H1 (cell line): ENCODE results near the gene RNF224.

Source experiments
- ATF2 ChIP-seq: IDR thresholded peaks from 2 replicates; pipeline ENCODE4 v1.6.1; 2012; ENCODE audit warnings: low read length, inconsistent platforms
- CEBPB ChIP-seq: IDR thresholded peaks from 2 replicates; pipeline ENCODE4 v1.6.1; 2012; ENCODE audit warnings: low read depth, low read length
- CREB1 ChIP-seq: IDR thresholded peaks from 2 replicates; pipeline ENCODE4 v1.6.1; 2012; ENCODE audit warnings: inconsistent platforms
- EZH2 ChIP-seq: fragments of 200-600 bp; sonication (generic); IDR thresholded peaks from 2 replicates; pipeline ENCODE4 v1.7.1; 2012; ENCODE audit warnings: low read depth, mild to moderate bottlenecking, moderate library complexity, low read length, inconsistent platforms; ENCODE audit not compliant: severe bottlenecking
- PHF8 ChIP-seq: fragments of 200-600 bp; sonication (generic); conservative IDR thresholded peaks from 2 replicates; pipeline ENCODE4 v1.7.1; 2012; ENCODE audit warnings: low read depth, mild to moderate bottlenecking, inconsistent platforms, low read length, moderate library complexity
- POLR2AphosphoS5 ChIP-seq: IDR thresholded peaks from 2 replicates; pipeline ENCODE4 v1.6.1; 2011; ENCODE audit warnings: low read depth, low read length
- RXRA ChIP-seq: IDR thresholded peaks from 2 replicates; pipeline ENCODE4 v1.6.1; 2011; ENCODE audit warnings: low read depth, mild to moderate bottlenecking, low read length, moderate library complexity; ENCODE audit not compliant: insufficient read depth
- SUZ12 ChIP-seq: fragments of 200-600 bp; sonication (generic); IDR thresholded peaks from 2 replicates; pipeline ENCODE4 v1.6.1; 2012; ENCODE audit warnings: mild to moderate bottlenecking, inconsistent platforms, low read length, moderate library complexity, mixed read lengths
- YY1 ChIP-seq: IDR thresholded peaks from 2 replicates; pipeline ENCODE4 v1.6.1; 2011; ENCODE audit warnings: low read depth, mild to moderate bottlenecking, low read length
- TF ChIP-seq, protein P1 (sequence below), 3 experiments: IDR thresholded peaks; 1 replicate in 2 of 3; 2 replicates in 1 of 3; pipeline versions ENCODE4 v1.5.1 to v1.6.1; 2011; ENCODE audit warnings: low read length in 3 of 3, mild to moderate bottlenecking in 3 of 3, inconsistent platforms in 2 of 3, low read depth in 1 of 3, moderate library complexity in 1 of 3; ENCODE audit not compliant: insufficient read depth in 1 of 3; ENCODE audit errors: control extremely low read depth in 1 of 3

DNA sequence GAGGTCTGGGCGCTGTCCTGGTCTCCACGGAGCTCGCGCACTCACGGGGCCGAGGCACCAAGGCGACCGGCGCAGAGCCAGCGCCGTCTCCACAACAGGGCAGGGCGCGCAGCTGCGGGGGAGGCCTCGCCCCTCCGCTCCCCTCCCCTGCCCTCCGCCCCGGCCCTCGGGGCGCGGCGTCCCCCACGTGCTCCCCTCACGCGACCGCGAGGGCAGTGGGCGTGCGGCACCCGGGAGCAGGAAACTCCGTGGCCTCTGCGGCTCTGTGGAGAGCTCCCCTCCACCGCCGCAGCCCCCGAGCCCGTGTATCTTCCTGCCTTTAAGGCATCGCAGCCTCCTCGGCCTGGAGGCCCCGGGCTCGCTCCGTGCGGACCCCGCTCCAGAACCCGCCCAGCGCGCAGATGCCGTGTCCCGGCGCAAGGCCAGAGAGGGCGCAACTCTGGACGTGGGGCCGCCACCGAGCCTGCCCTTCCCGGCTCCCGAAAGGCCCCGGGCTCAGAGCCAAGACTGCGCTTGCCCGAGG is 13.1 kb downstream of the RNF224 start:
- TF ChIP-seq, protein P1, sequence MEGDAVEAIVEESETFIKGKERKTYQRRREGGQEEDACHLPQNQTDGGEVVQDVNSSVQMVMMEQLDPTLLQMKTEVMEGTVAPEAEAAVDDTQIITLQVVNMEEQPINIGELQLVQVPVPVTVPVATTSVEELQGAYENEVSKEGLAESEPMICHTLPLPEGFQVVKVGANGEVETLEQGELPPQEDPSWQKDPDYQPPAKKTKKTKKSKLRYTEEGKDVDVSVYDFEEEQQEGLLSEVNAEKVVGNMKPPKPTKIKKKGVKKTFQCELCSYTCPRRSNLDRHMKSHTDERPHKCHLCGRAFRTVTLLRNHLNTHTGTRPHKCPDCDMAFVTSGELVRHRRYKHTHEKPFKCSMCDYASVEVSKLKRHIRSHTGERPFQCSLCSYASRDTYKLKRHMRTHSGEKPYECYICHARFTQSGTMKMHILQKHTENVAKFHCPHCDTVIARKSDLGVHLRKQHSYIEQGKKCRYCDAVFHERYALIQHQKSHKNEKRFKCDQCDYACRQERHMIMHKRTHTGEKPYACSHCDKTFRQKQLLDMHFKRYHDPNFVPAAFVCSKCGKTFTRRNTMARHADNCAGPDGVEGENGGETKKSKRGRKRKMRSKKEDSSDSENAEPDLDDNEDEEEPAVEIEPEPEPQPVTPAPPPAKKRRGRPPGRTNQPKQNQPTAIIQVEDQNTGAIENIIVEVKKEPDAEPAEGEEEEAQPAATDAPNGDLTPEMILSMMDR (IDR thresholded peaks at IDR 0.05; ENCODE audit: control extremely low read depth in 1 of 3, insufficient read depth in 1 of 3, low read depth in 1 of 3, low read length in 3 of 3) = peak in 2 of 3 experiments; percentile 3 to 27; a peak in 2 of 4 replicates
- TF ChIP-seq EZH2 (no peak), CEBPB (no peak), SUZ12 (no peak), ATF2 (no peak), RXRA (no peak), POLR2AphosphoS5 (no peak; the same call in 1 of the 2 replicates), PHF8 (peak; percentile 69), YY1 (no peak), CREB1 (no peak; the same call in 1 of the 2 replicates)
